GM12873 (cell line): ENCODE data around the gene CNOT1.

ENCODE experiments used
- TF ChIP-seq, protein P1 (sequence below): IDR thresholded peaks from 2 replicates; pipeline ENCODE4 v1.5.1; 2012; ENCODE audit warnings: low read depth, mild to moderate bottlenecking, moderate library complexity, low read length, control low read depth; ENCODE audit not compliant: insufficient read depth; ENCODE audit errors: missing control alignments

Gene CNOT1

DNA sequence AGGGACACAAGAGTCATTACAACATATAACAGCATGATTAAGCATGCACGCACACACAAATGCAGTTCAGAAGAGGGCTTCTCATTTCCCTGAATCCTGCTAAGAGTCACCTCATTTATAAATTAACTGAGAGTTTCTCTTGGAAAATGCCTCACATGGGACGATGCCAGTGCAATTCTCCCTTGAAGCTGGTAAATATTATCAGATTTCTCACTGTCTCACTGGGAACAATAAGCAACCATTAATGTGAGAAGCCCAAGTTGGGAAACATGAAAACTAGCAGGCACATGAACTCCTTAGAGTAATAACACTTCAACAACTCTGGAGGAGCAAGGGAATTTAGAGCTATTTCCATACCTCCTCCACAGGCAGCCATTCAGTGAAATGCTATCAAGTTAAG is 87.9 kb downstream of the CNOT1 start:
- TF ChIP-seq, protein P1, sequence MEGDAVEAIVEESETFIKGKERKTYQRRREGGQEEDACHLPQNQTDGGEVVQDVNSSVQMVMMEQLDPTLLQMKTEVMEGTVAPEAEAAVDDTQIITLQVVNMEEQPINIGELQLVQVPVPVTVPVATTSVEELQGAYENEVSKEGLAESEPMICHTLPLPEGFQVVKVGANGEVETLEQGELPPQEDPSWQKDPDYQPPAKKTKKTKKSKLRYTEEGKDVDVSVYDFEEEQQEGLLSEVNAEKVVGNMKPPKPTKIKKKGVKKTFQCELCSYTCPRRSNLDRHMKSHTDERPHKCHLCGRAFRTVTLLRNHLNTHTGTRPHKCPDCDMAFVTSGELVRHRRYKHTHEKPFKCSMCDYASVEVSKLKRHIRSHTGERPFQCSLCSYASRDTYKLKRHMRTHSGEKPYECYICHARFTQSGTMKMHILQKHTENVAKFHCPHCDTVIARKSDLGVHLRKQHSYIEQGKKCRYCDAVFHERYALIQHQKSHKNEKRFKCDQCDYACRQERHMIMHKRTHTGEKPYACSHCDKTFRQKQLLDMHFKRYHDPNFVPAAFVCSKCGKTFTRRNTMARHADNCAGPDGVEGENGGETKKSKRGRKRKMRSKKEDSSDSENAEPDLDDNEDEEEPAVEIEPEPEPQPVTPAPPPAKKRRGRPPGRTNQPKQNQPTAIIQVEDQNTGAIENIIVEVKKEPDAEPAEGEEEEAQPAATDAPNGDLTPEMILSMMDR, result no peak

DNA sequence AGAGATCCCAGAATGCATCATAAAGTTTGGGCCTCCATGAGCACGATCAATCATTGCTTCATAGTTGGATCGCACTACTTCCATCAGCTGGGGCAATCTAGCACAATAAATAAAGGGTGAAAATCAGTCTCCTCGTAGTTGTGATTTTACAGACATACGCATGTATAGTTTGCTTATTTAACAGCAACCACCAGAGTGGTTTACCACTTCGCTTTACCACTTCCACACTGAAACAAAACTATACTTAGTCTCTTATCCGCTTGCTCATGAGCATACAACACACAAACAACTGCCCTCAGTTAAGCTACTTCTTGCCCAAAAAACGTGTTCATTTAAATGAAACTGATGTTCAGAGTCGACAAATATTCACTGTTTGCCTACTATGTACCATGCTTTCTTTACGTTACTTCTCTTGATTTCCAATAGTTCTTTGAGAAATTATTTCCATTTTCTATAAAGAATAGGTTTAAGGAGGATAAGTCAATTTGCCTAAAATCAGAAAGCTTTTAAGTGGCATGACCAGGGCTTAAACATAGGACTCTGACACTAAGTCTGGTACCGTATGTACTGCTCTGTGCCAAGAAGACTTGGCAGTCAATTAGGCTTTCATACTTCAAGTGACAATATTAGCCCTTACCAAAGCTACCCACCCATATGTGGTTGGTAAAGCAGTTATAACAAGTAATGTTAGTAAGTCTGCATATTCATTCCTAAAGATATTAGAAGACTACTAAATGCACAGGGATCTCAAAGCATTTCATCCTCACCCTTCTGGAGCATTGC is 92.3 kb downstream of the CNOT1 start:
- TF ChIP-seq, protein P1, result no peak

DNA sequence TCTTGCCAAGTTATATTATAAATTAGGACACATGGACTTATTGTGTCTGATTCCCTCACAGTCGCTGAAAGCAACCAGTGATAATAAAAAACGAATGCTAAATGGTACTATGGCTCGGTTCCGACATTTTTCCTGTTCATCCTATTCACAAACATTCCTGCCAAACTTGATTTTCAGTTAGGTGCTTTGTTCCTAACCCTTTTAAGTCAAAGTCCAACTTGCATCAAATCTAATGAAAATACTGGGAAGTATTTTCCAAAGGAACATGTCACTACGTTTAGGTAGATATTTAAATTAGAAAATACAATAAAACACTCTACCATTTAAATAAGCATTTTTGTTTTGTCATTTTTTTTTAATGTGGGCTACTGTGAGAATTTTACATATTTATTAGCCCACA is 93.3 kb downstream of the CNOT1 start:
- TF ChIP-seq, protein P1, result no peak

DNA sequence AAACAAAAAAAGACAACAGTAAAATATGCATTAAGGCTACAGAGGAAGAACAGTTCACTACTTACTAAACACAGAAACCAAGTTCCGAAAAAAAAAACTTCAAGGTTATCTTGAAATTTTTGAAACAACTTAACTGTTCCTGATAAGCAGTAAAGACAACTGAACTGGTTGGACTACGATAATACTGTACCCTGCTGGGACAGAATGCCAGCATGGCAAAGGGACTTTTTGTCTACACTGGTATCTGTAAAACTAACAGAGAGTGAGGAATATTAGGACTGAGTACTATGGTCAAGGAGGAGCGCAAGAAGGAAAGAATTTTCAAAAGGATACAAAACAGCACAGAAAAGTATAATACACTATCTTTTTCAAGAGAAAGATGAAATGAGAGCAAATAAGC is 94.5 kb downstream of the CNOT1 start:
- TF ChIP-seq, protein P1, result no peak

DNA sequence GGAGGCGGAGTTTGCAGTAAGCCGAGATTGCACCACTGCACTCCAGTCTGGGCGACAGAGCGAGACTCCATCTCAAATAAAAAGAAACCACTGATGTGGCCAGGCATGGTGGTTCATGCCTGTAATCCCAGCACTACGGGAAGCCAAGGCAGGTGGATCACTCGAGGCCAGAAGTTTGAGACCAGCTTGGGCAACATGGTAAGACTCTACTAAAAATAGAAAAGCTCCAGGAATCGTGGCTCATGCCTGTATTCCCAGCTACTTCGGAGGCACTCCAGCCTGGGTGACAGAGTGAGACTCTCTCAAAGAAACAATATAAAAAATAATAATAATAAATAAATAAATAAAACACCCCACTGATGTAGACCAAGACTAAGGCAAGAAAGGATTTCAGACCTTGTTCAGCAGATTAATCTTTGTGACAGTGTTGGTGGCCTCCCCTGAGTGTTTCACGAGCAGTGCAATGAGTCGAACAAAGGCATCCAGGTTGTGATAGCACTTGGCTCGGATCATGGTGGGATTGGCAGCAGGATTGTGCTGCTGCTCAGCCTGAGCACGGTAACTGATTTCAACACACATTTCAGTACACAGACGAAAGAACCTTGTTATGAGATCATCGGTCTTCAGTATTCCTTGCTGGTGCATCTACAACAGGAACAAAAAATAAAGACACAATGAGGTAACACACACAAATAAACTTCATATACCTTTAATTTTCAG is 95.7 kb downstream of the CNOT1 start:
- TF ChIP-seq, protein P1, result no peak

DNA sequence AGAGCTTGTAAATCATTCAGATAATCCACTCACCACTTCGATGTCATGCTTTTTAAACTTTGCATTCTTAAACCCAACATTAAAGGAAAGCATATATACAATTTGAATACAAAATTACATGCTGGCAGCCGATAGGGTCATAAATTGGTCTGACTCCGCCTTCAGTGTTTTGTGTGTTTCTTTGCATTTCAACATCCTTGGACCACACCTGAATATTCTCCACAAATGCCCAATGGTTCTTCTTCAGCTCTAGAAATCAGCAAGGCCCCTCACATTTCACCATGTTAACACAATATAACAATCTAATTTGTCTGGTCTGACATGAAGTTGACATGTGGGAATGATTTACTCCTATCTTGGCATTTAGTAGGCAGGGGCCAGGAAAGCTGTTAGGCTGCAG is 97.2 kb downstream of the CNOT1 start:
- TF ChIP-seq, protein P1, result no peak

DNA sequence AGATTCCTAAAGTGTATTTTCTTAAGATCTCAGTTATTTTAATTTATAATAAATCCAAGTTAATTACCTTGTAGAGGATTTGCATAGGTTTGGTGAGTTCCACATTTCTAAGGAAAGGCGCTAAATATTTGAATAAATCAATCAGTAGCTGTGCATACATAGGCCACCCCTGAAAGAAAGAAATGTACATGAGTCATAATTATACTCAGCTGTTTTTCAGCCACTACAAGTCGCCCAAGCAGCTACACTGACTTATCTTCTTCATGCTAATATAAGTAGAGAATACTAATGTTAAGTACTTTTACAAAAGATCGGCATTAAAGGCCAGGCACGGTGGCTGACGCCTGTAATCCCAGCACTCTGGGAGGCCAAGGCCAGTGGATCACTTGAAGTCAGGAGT is 99.4 kb downstream of the CNOT1 start:
- TF ChIP-seq, protein P1, result no peak
